DND-41 (cell line): ENCODE results near the gene PROZ.

ENCODE experiments used
- ATAC-seq: fragments of 200-7000 bp; cut with Tn5 transposase; 3 replicates; pipeline ENCODE4 v1.9.1; 2021; ENCODE audit warnings: low read depth; ENCODE audit not compliant: insufficient read depth
- DNase-seq: peaks from one replicate; pipeline ENCODE4 v3.0.0-alpha.2; 2020
- H2AFZ ChIP-seq: 2 replicates; pipeline ENCODE4 v1.6.0; 2012; ENCODE audit warnings: low read depth, low read length
- H3K27ac ChIP-seq: 2 replicates; pipeline ENCODE4 v1.5.1; 2012; ENCODE audit warnings: low read length, inconsistent platforms
- H3K27me3 ChIP-seq: fragments of 200-600 bp; sonication (generic); 2 replicates; pipeline ENCODE4 v1.6.0; 2012; ENCODE audit warnings: low read length, mild to moderate bottlenecking, inconsistent platforms; ENCODE audit not compliant: insufficient read depth, poor library complexity
- H3K36me3 ChIP-seq: 2 replicates; pipeline ENCODE4 v1.5.1; 2012; ENCODE audit warnings: low read length, inconsistent platforms; ENCODE audit not compliant: insufficient read depth
- H3K4me1 ChIP-seq: 2 replicates; pipeline ENCODE4 v1.5.1; 2012; ENCODE audit warnings: mild to moderate bottlenecking, low read length; ENCODE audit not compliant: insufficient read depth
- H3K4me2 ChIP-seq: 2 replicates; pipeline ENCODE4 v1.6.0; 2012; ENCODE audit warnings: mild to moderate bottlenecking, moderate library complexity, low read length, inconsistent platforms; ENCODE audit not compliant: insufficient read depth
- H3K4me3 ChIP-seq, 2 experiments: fragments of 200-600 bp in 1 of 2; shearing (Covaris generic) in 1 of 2; 2 replicates each; pipeline ENCODE4 v1.5.1; 2012 to 2016; ENCODE audit warnings: inconsistent platforms in 2 of 2, low read length in 2 of 2, mild to moderate bottlenecking in 2 of 2, low read depth in 1 of 2, moderate library complexity in 1 of 2
- H3K79me2 ChIP-seq: 2 replicates; pipeline ENCODE4 v1.6.0; 2012; ENCODE audit warnings: low read length, inconsistent platforms; ENCODE audit not compliant: insufficient read depth
- H3K9ac ChIP-seq: 2 replicates; pipeline ENCODE4 v1.6.0; 2012; ENCODE audit warnings: low read depth, mild to moderate bottlenecking, inconsistent platforms, low read length, moderate library complexity
- H3K9me3 ChIP-seq: 2 replicates; pipeline ENCODE4 v1.5.1; 2012; ENCODE audit warnings: low read length, moderate library complexity, mild to moderate bottlenecking, inconsistent platforms; ENCODE audit not compliant: insufficient read depth, severe bottlenecking
- H4K20me1 ChIP-seq: 2 replicates; pipeline ENCODE4 v1.6.0; 2012; ENCODE audit warnings: low read length; ENCODE audit not compliant: insufficient read depth
- EZH2 ChIP-seq: IDR thresholded peaks from 3 replicates; pipeline ENCODE4 v1.6.1; 2012; ENCODE audit warnings: borderline replicate concordance, low read depth, mild to moderate bottlenecking, moderate library complexity, low read length, inconsistent platforms; ENCODE audit not compliant: severe bottlenecking
- TF ChIP-seq, protein P1 (sequence below): IDR thresholded peaks from 2 replicates; pipeline ENCODE4 v1.5.1; 2012; ENCODE audit warnings: borderline replicate concordance, low read length, moderate library complexity, mild to moderate bottlenecking; ENCODE audit not compliant: poor library complexity, severe bottlenecking; ENCODE audit errors: extremely low read depth

The PROZ gene

DNA sequence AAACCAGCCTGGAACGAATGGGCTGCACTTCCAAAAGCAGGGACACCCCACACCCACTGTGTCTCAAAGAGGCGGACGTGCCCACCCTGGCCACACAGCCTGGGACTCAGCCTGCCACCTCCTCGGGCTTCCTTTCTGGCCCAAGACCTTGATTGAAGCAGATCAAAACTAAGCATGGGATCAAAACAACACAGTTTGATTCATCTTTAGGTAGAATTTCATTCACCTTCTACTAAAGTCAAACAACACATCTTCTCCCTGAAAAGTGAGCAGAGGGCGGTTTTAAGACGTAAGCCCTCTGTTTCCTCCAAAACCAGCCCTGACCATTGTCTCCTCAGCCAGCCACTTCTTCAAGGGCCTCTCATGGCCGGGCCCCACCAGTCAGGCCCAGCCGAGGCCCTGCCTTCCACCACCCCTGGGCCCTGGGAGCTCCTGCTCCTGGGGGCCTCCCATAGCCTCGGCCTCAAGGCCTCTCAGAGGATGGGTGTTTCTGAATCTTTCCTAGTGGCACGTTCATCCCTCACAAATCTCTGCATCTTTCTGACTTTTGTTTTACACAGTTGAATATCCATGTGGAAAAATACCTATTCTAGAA lies 42.1 kb upstream of the PROZ start:
- no peak overlapping the region for H3K9ac ChIP-seq
- no peak overlapping the region for H3K4me3 ChIP-seq
- ATAC-seq (no peak), DNase-seq (no peak)
- H3K27ac ChIP-seq: no peak overlapping the region
- H3K79me2 ChIP-seq: no peaks in the 10 kb centered on the region
- H2AFZ ChIP-seq: no peak overlapping the region
- TF ChIP-seq EZH2: no peak
- TF ChIP-seq, protein P1, sequence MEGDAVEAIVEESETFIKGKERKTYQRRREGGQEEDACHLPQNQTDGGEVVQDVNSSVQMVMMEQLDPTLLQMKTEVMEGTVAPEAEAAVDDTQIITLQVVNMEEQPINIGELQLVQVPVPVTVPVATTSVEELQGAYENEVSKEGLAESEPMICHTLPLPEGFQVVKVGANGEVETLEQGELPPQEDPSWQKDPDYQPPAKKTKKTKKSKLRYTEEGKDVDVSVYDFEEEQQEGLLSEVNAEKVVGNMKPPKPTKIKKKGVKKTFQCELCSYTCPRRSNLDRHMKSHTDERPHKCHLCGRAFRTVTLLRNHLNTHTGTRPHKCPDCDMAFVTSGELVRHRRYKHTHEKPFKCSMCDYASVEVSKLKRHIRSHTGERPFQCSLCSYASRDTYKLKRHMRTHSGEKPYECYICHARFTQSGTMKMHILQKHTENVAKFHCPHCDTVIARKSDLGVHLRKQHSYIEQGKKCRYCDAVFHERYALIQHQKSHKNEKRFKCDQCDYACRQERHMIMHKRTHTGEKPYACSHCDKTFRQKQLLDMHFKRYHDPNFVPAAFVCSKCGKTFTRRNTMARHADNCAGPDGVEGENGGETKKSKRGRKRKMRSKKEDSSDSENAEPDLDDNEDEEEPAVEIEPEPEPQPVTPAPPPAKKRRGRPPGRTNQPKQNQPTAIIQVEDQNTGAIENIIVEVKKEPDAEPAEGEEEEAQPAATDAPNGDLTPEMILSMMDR: no peak
- no peaks in the 10 kb centered on the region for H3K36me3 ChIP-seq
- H3K27me3 ChIP-seq: no peaks in the 10 kb centered on the region
- no peaks in the 10 kb centered on the region for H3K4me1 ChIP-seq
- no peaks in the 10 kb centered on the region for H4K20me1 ChIP-seq
- no peak overlapping the region for H3K4me2 ChIP-seq
- no peaks in the 10 kb centered on the region for H3K9me3 ChIP-seq

DNA sequence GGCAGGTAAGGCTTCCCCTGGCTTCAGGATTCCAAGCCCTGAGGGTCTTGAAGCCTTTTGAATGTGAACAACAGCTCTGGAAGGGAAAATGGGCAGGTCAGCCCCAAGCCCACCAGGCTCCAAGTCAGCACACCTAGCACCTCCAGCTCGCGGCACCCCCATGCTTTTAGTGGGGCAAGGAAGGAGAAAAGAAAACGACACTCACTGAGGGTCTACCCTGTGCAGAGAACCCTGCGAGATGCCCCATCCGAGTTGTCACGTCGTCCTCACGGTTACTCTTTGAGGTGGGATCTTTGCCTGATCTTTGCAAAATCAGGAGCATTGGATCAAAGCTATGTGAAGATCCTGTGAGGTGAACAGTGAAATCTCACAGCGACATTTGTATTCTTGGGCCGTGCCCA lies 41.6 kb upstream of the PROZ start:
- H3K4me2 ChIP-seq: no peak overlapping the region
- no peaks in the 10 kb centered on the region for H3K27me3 ChIP-seq
- no peak overlapping the region for H3K9ac ChIP-seq
- H3K4me3 ChIP-seq: no peak overlapping the region
- no peaks in the 10 kb centered on the region for H3K36me3 ChIP-seq
- DNase-seq (no peak), ATAC-seq (no peak)
- no peaks in the 10 kb centered on the region for H3K4me1 ChIP-seq
- no peaks in the 10 kb centered on the region for H3K9me3 ChIP-seq
- no peaks in the 10 kb centered on the region for H3K79me2 ChIP-seq
- H2AFZ ChIP-seq: no peak overlapping the region
- H3K27ac ChIP-seq: no peak overlapping the region
- no peaks in the 10 kb centered on the region for H4K20me1 ChIP-seq
- TF ChIP-seq EZH2: no peak
- TF ChIP-seq, protein P1: no peak

- Histone ChIP-seq H3K4me2 (no peak overlapping the region), H3K79me2 (no peaks in the 10 kb centered on the region), H4K20me1 (no peaks in the 10 kb centered on the region), H3K9me3 (no peaks in the 10 kb centered on the region), H2AFZ (no peak overlapping the region), H3K27me3 (no peaks in the 10 kb centered on the region), H3K4me3 (no peak overlapping the region), H3K36me3 (no peaks in the 10 kb centered on the region), H3K4me1 (no peaks in the 10 kb centered on the region), H3K9ac (no peak overlapping the region), H3K27ac (no peak overlapping the region)
- ATAC-seq (no peak), DNase-seq (no peak)
- TF ChIP-seq, protein P1: no peak
- no peak for TF ChIP-seq EZH2
Observed at GRCh38 chr13:113117335-113117872, 41.0 kb upstream of the PROZ start.
